Measurements from ENCODE around the gene RAP1A. TPM values are rescaled to one million over a fixed set of nuclear protein-coding genes. Genes with fewer than 3 reads are reported as not detected.
"Not testable (repeated sequence)": the region's sequence is repeated elsewhere in the genome, so short reads cannot be mapped to it uniquely, and the experiment has no call there.

RAP1A gene
- total RNA-seq, 2 donors from 2014 or later = 31.4 to 39.1 TPM

DNA sequence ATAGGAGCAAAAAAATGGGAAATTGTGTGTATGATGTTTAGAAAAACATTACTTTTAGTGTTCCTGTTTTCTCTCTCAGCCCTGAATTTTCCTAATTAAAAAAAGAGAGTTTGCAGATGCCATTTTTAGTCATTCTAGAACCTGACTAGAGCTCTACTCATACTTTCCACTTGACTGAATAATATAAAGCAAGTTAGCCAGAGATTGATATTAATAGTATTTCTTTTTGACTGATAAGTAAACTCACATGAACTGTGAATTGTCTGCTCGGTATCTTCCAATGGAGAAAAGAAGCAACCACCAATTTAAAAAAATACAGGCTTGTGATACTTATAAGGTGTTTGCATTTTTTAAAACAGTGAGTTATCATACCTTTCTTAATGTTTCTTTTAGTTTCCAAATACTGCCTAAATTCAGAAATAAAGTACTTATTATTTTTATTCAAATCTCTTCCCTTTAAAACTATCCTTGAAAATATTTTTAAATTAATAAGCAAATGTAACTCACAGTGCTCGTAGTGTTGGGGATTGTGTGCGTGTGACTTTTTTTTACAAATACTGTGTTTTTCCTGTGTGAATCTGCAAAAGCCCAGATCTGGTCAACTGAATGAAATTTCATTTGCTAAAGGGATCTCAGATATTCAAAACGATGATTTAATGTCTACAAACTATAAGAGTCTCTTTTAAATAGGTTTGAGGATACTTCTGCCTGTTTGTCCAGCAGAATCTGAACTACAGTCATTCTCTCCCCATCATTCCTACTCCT is 9.8 kb downstream of the RAP1A start:
- no peaks in the 10 kb centered on the region for H3K27me3 ChIP-seq (replicated peaks; ENCODE audit: insufficient read depth)
- intact Hi-C loops (cut with DNase I) = no loop called here
- DNase-seq (ENCODE audit: low spot score) = no peak
- no peak overlapping the region for H3K4me3 ChIP-seq
- no peak for TF ChIP-seq POLR2AphosphoS5 (IDR thresholded peaks at IDR 0.05)
- TF ChIP-seq, protein P1, sequence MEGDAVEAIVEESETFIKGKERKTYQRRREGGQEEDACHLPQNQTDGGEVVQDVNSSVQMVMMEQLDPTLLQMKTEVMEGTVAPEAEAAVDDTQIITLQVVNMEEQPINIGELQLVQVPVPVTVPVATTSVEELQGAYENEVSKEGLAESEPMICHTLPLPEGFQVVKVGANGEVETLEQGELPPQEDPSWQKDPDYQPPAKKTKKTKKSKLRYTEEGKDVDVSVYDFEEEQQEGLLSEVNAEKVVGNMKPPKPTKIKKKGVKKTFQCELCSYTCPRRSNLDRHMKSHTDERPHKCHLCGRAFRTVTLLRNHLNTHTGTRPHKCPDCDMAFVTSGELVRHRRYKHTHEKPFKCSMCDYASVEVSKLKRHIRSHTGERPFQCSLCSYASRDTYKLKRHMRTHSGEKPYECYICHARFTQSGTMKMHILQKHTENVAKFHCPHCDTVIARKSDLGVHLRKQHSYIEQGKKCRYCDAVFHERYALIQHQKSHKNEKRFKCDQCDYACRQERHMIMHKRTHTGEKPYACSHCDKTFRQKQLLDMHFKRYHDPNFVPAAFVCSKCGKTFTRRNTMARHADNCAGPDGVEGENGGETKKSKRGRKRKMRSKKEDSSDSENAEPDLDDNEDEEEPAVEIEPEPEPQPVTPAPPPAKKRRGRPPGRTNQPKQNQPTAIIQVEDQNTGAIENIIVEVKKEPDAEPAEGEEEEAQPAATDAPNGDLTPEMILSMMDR (IDR thresholded peaks at IDR 0.05) = no peak
- TF ChIP-seq POLR2A (IDR thresholded peaks at IDR 0.05) = no peak
- H3K27ac ChIP-seq = no peak overlapping the region
- no peaks in the 10 kb centered on the region for H3K36me3 ChIP-seq
- 83% methylated on average over 4 of the region's 4 CpGs for WGBS
- H3K4me1 ChIP-seq (replicated peaks) = no peaks in the 10 kb centered on the region
- H3K9me3 ChIP-seq = no peaks in the 10 kb centered on the region

DNA sequence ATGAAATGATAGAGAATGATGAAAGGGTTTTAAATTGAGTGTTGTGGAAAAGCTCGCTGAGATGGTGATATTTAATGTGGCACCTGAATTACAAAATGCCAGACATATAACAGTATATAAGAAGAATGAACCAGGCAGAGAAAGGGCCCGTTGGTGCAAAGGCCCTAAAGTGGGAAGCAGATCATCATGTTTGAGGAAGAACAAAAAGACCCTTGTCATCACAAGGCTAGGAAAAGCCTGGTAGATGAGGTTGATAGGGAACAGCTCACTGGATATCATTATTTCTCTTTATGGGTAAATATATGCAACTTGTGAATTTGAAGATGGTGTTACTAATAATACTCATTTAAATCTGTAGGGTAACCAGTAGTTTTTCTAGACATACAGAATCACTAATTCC is 11.0 kb downstream of the RAP1A start:
- no peak for DNase-seq (ENCODE audit: low spot score)
- Histone ChIP-seq H3K27ac (no peak overlapping the region), H3K36me3 (no peaks in the 10 kb centered on the region), H3K4me1 (replicated peaks) (no peaks in the 10 kb centered on the region), H3K27me3 (replicated peaks; ENCODE audit: insufficient read depth) (no peaks in the 10 kb centered on the region), H3K9me3 (no peaks in the 10 kb centered on the region), H3K4me3 (no peak overlapping the region)
- TF ChIP-seq, protein P1 (IDR thresholded peaks at IDR 0.05) = no peak
- TF ChIP-seq POLR2A (IDR thresholded peaks at IDR 0.05) (no peak), POLR2AphosphoS5 (IDR thresholded peaks at IDR 0.05) (no peak)
- intact Hi-C loops (cut with DNase I) = no loop called here
- 81% methylated on average over 2 of the region's 2 CpGs for WGBS

DNA sequence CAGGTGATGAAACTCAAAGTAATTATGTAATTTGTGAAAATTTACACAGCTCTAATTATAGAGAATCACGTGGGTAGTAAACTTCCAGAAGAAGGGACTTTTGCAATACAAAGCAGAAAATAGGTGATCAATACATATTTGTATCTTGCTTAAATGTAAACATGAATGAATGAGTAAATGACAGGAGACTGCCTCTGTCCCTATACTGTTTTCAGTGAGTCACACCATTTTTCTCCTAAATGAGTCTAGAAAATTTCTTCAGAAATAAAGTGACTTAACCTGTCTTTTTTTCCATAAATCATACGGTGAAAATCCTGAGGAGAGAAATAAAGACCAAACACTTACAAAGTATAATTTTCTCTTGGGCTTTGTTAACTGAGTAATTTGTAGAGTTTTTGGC is 11.9 kb downstream of the RAP1A start:
- TF ChIP-seq POLR2AphosphoS5 (IDR thresholded peaks at IDR 0.05) (no peak), POLR2A (IDR thresholded peaks at IDR 0.05) (no peak)
- TF ChIP-seq, protein P1 (IDR thresholded peaks at IDR 0.05) = no peak
- Histone ChIP-seq H3K4me3 (no peak overlapping the region), H3K27ac (no peak overlapping the region), H3K27me3 (replicated peaks; ENCODE audit: insufficient read depth) (no peaks in the 10 kb centered on the region), H3K9me3 (no peaks in the 10 kb centered on the region), H3K4me1 (replicated peaks) (no peaks in the 10 kb centered on the region), H3K36me3 (no peaks in the 10 kb centered on the region)
- intact Hi-C loops (cut with DNase I) = no loop called here
- WGBS = 79% methylated on average over 2 of the region's 2 CpGs
- no peak for DNase-seq (ENCODE audit: low spot score)

DNA sequence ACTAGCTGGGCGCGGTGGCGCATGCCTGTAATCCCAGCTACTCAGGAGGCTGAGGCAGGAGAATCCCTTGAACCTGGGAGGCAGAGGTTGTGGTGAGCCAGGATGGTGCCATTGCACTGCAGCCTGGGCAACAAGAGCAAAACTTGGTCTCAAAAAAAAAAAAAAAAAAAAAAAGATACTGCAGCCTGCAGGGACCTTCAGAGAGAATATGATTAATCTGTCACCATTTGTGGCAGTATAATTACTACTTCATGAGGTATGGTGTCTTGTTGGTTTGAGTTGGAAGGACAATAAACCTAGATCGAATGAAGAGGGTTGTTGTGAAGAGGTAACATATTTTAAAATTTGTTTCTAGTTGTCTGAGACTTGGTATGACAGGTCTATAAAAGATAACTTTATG is 13.2 kb downstream of the RAP1A start:
- H3K27ac ChIP-seq; H3K36me3 ChIP-seq; DNase-seq (ENCODE audit: low spot score); intact Hi-C loops (cut with DNase I); H3K9me3 ChIP-seq; H3K4me1 ChIP-seq (replicated peaks); H3K27me3 ChIP-seq (replicated peaks; ENCODE audit: insufficient read depth); H3K4me3 ChIP-seq: not testable (repeated sequence)
- 95% methylated on average over 4 of the region's 4 CpGs for WGBS

GRCh38 chr1:111633736-111634247 is 14.2 kb downstream of the RAP1A start:
- Histone ChIP-seq H3K27me3 (replicated peaks; ENCODE audit: insufficient read depth) (no peaks in the 10 kb centered on the region), H3K36me3 (no peaks in the 10 kb centered on the region), H3K4me1 (replicated peaks) (no peaks in the 10 kb centered on the region), H3K27ac (no peak overlapping the region), H3K9me3 (no peaks in the 10 kb centered on the region), H3K4me3 (no peak overlapping the region)
- WGBS = 78% methylated on average over 1 of the region's 1 CpG
- no peak for DNase-seq (ENCODE audit: low spot score)
- no peak for TF ChIP-seq POLR2A (IDR thresholded peaks at IDR 0.05)
- no peak for TF ChIP-seq POLR2AphosphoS5 (IDR thresholded peaks at IDR 0.05)
- TF ChIP-seq, protein P1 (IDR thresholded peaks at IDR 0.05) = no peak
- intact Hi-C loops (cut with DNase I) = no loop called here

Data from prostate gland (tissue), 2 donors.